ENCODE measurements around the gene PTPRK. TPM values are rescaled to one million over a fixed set of nuclear protein-coding genes. Genes with fewer than 3 reads are reported as not detected.

PTPRK gene
- total and polyA plus RNA-seq, 4 donors: 12.1 to 61.2 (median 29.1) TPM

DNA sequence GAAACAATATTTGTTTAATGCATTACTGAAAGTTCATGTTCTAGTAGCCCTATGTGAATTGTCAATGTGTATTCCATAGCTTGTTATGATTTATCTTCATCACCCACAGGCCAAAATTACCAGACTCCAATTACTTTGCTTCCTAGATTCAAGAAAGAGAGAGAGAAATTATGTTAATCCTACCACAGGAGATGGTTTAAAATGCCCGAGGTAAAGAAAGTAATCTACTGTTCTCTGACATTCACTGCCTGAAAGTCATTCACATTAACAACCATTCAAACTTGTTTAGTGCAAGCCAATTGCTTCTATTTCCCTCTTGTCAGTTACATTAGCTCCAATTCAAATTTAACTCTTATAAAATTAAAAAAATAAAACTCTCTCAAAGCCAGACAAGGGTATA is 359.1 kb downstream of the PTPRK start:
- Histone ChIP-seq H3K27me3 (ENCODE audit: control insufficient read depth in 4 of 4, insufficient read depth in 4 of 4, low read length in 3 of 4) (no peaks in the 10 kb centered on the region), H3K36me3 (ENCODE audit: control insufficient read depth in 4 of 4, insufficient read depth in 3 of 4, low read depth in 1 of 4, low read length in 3 of 4) (no peaks in the 10 kb centered on the region), H3K4me1 (ENCODE audit: control insufficient read depth in 4 of 4, insufficient read depth in 4 of 4, low read length in 3 of 4) (no peaks in the 10 kb centered on the region), H3K9ac (ENCODE audit: low read depth in 1 of 2, low read length in 2 of 2) (no peak overlapping the region), H3K9me3 (ENCODE audit: control insufficient read depth in 4 of 4, low read length in 3 of 4) (no peaks in the 10 kb centered on the region), H3K4me3 (ENCODE audit: low read depth in 1 of 3, low read length in 3 of 3) (no peak overlapping the region), H3K27ac (ENCODE audit: low read depth in 1 of 2, low read length in 2 of 2) (no peak overlapping the region)
- 78% methylated on average over 1 of the region's 1 CpG for WGBS
- no peak for DNase-seq (ENCODE audit: low spot score)
- no peak for TF ChIP-seq ATF3 (IDR thresholded peaks at IDR 0.05)
- TF ChIP-seq JUND (IDR thresholded peaks at IDR 0.05): no peak
- TF ChIP-seq, protein P1, sequence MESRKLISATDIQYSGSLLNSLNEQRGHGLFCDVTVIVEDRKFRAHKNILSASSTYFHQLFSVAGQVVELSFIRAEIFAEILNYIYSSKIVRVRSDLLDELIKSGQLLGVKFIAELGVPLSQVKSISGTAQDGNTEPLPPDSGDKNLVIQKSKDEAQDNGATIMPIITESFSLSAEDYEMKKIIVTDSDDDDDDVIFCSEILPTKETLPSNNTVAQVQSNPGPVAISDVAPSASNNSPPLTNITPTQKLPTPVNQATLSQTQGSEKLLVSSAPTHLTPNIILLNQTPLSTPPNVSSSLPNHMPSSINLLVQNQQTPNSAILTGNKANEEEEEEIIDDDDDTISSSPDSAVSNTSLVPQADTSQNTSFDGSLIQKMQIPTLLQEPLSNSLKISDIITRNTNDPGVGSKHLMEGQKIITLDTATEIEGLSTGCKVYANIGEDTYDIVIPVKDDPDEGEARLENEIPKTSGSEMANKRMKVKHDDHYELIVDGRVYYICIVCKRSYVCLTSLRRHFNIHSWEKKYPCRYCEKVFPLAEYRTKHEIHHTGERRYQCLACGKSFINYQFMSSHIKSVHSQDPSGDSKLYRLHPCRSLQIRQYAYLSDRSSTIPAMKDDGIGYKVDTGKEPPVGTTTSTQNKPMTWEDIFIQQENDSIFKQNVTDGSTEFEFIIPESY (IDR thresholded peaks at IDR 0.05): no peak
- TF ChIP-seq SP1 (IDR thresholded peaks at IDR 0.05): no peak
- no peak for TF ChIP-seq NR2F2 (IDR thresholded peaks at IDR 0.05)
- no peak for TF ChIP-seq YY1 (IDR thresholded peaks at IDR 0.05)
- no peak for TF ChIP-seq FOXA1 (IDR thresholded peaks at IDR 0.05)
- no peak for TF ChIP-seq HNF4G (IDR thresholded peaks at IDR 0.05)
- TF ChIP-seq, protein P2, sequence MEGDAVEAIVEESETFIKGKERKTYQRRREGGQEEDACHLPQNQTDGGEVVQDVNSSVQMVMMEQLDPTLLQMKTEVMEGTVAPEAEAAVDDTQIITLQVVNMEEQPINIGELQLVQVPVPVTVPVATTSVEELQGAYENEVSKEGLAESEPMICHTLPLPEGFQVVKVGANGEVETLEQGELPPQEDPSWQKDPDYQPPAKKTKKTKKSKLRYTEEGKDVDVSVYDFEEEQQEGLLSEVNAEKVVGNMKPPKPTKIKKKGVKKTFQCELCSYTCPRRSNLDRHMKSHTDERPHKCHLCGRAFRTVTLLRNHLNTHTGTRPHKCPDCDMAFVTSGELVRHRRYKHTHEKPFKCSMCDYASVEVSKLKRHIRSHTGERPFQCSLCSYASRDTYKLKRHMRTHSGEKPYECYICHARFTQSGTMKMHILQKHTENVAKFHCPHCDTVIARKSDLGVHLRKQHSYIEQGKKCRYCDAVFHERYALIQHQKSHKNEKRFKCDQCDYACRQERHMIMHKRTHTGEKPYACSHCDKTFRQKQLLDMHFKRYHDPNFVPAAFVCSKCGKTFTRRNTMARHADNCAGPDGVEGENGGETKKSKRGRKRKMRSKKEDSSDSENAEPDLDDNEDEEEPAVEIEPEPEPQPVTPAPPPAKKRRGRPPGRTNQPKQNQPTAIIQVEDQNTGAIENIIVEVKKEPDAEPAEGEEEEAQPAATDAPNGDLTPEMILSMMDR (IDR thresholded peaks at IDR 0.05; ENCODE audit: low read depth, low read length, missing input control): no peak
- TF ChIP-seq, protein P3, sequence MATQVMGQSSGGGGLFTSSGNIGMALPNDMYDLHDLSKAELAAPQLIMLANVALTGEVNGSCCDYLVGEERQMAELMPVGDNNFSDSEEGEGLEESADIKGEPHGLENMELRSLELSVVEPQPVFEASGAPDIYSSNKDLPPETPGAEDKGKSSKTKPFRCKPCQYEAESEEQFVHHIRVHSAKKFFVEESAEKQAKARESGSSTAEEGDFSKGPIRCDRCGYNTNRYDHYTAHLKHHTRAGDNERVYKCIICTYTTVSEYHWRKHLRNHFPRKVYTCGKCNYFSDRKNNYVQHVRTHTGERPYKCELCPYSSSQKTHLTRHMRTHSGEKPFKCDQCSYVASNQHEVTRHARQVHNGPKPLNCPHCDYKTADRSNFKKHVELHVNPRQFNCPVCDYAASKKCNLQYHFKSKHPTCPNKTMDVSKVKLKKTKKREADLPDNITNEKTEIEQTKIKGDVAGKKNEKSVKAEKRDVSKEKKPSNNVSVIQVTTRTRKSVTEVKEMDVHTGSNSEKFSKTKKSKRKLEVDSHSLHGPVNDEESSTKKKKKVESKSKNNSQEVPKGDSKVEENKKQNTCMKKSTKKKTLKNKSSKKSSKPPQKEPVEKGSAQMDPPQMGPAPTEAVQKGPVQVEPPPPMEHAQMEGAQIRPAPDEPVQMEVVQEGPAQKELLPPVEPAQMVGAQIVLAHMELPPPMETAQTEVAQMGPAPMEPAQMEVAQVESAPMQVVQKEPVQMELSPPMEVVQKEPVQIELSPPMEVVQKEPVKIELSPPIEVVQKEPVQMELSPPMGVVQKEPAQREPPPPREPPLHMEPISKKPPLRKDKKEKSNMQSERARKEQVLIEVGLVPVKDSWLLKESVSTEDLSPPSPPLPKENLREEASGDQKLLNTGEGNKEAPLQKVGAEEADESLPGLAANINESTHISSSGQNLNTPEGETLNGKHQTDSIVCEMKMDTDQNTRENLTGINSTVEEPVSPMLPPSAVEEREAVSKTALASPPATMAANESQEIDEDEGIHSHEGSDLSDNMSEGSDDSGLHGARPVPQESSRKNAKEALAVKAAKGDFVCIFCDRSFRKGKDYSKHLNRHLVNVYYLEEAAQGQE (IDR thresholded peaks at IDR 0.05): no peak
- TF ChIP-seq EGR1 (IDR thresholded peaks at IDR 0.05; ENCODE audit: low read depth in 2 of 2): no peak
- no peak for TF ChIP-seq HNF4A (conservative IDR thresholded peaks at IDR 0.05)

DNA sequence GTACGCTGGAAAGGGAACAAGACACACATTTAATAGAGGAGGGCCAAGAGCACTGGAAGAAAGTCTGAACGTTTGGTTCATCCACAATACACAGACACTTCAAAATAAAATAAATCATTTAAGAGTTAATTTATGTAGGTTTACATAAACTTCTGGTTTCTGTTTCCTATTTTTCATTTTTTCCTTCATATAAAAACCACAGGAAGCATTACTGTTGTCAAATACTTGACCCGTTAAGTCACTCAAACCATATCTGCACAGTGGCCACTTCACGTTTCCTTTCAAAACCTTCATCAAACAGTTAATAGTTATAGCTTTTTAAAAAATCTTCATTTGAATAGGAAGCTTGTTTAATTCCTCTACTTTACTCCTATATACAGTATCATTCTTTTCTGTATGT is 361.9 kb downstream of the PTPRK start:
- Histone ChIP-seq H3K4me1 (ENCODE audit: control insufficient read depth in 4 of 4, insufficient read depth in 4 of 4, low read length in 3 of 4) (no peaks in the 10 kb centered on the region), H3K27ac (ENCODE audit: low read depth in 1 of 2, low read length in 2 of 2) (no peak overlapping the region), H3K36me3 (ENCODE audit: control insufficient read depth in 4 of 4, insufficient read depth in 3 of 4, low read depth in 1 of 4, low read length in 3 of 4) (no peaks in the 10 kb centered on the region), H3K9me3 (ENCODE audit: control insufficient read depth in 4 of 4, low read length in 3 of 4) (no peaks in the 10 kb centered on the region), H3K9ac (ENCODE audit: low read depth in 1 of 2, low read length in 2 of 2) (no peak overlapping the region), H3K27me3 (ENCODE audit: control insufficient read depth in 4 of 4, insufficient read depth in 4 of 4, low read length in 3 of 4) (no peaks in the 10 kb centered on the region), H3K4me3 (ENCODE audit: low read depth in 1 of 3, low read length in 3 of 3) (no peak overlapping the region)
- DNase-seq (ENCODE audit: low spot score): no peak
- WGBS: 75% methylated on average over 4 of the region's 4 CpGs
- TF ChIP-seq, protein P1 (IDR thresholded peaks at IDR 0.05): no peak
- no peak for TF ChIP-seq HNF4G (IDR thresholded peaks at IDR 0.05)
- TF ChIP-seq JUND (IDR thresholded peaks at IDR 0.05): no peak
- TF ChIP-seq NR2F2 (IDR thresholded peaks at IDR 0.05): no peak
- TF ChIP-seq, protein P4, sequence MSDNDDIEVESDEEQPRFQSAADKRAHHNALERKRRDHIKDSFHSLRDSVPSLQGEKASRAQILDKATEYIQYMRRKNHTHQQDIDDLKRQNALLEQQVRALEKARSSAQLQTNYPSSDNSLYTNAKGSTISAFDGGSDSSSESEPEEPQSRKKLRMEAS (IDR thresholded peaks at IDR 0.05): no peak
- TF ChIP-seq HNF4A (conservative IDR thresholded peaks at IDR 0.05): no peak
- TF ChIP-seq FOXA1 (IDR thresholded peaks at IDR 0.05): no peak
- TF ChIP-seq EGR1 (IDR thresholded peaks at IDR 0.05; ENCODE audit: low read depth in 2 of 2): no peak
- no peak for TF ChIP-seq GABPA (IDR thresholded peaks at IDR 0.05 in 1 of 2, conservative IDR thresholded peaks at IDR 0.05 in 1 of 2)
- no peak for TF ChIP-seq YY1 (IDR thresholded peaks at IDR 0.05)
- TF ChIP-seq RXRA (IDR thresholded peaks at IDR 0.05): no peak
- TF ChIP-seq ATF3 (IDR thresholded peaks at IDR 0.05): no peak
- TF ChIP-seq, protein P2 (IDR thresholded peaks at IDR 0.05; ENCODE audit: low read depth, low read length, missing input control): no peak

All from liver (tissue), 9 donors.